SK-N-SH (cell line): ENCODE measurements around the gene COL4A6. TPM values are rescaled to one million over a fixed set of nuclear protein-coding genes. Genes with fewer than 3 reads are reported as not detected.
A peak's percentile ranks its signal among the peaks of the same experiment; 100 is the strongest.

Experiments used
- CTCF ChIA-PET: fragments of 300-600, 350-600 bp; formaldehyde crosslinking; extraction: SDS; loops from one replicate; lab custom pipeline; 2021; lab: Yijun Ruan, JAX
- POLR2A ChIA-PET: fragments of 350-600 bp; sonication (Branson Sonifier 250); formaldehyde crosslinking; extraction: SDS; loops from one replicate; lab custom pipeline; 2020; ENCODE audit warnings: antibody characterized with exemption, inconsistent platforms; lab: Yijun Ruan, JAX
- DNase-seq: peaks from one replicate; pipeline ENCODE4 v3.0.0; 2012
- H2AFZ ChIP-seq: fragments of 200-600 bp; sonication (generic); 2 replicates; pipeline ENCODE4 v1.8.1; 2016; ENCODE audit warnings: antibody characterized with exemption, mild to moderate bottlenecking, low read depth
- H3F3A ChIP-seq: fragments of 200-600 bp; sonication (generic); replicated peaks from 2 replicates; pipeline ENCODE3; 2016; ENCODE audit warnings: antibody characterized with exemption, mild to moderate bottlenecking; ENCODE audit not compliant: insufficient read depth
- H3K27ac ChIP-seq, 2 experiments: fragments of 200-500 bp in 1 of 2; fragments of 200-600 bp in 1 of 2; sonication (Bioruptor generic) in 1 of 2; sonication (generic), shearing (Covaris generic) in 1 of 2; 2 replicates each; pipeline versions ENCODE4 v1.5.1 to v1.6.1; 2014 to 2016; ENCODE audit warnings: low read depth in 2 of 2, inconsistent platforms in 1 of 2, low read length in 1 of 2, mild to moderate bottlenecking in 1 of 2, mixed read lengths in 1 of 2
- H3K27me3 ChIP-seq: fragments of 200-600 bp; sonication (generic), shearing (Covaris generic); 2 replicates; pipeline ENCODE4 v1.6.1; 2016; ENCODE audit warnings: mixed run types; ENCODE audit not compliant: insufficient read depth
- H3K36me3 ChIP-seq, 2 experiments: fragments of 200-500 bp in 1 of 2; fragments of 200-600 bp in 1 of 2; sonication (Bioruptor generic) in 1 of 2; sonication (generic) in 1 of 2; replicated peaks in 1 of 2; 2 replicates each; pipeline versions ENCODE3 to v1.5.1; 2014 to 2016; ENCODE audit warnings: low read length in 1 of 2, mild to moderate bottlenecking in 1 of 2; ENCODE audit not compliant: insufficient read depth in 2 of 2, control insufficient read depth in 1 of 2
- H3K4me1 ChIP-seq, 2 experiments: fragments of 200-500 bp in 1 of 2; fragments of 200-600 bp in 1 of 2; sonication (Bioruptor generic) in 1 of 2; sonication (generic), shearing (Covaris generic) in 1 of 2; 2 replicates each; pipeline versions ENCODE4 v1.5.1 to v1.6.1; 2014 to 2016; ENCODE audit warnings: low read depth in 1 of 2, low read length in 1 of 2, mixed run types in 1 of 2; ENCODE audit not compliant: insufficient read depth in 2 of 2, control insufficient read depth in 1 of 2
- H3K4me2 ChIP-seq: fragments of 200-600 bp; sonication (generic), shearing (Covaris generic); 2 replicates; pipeline ENCODE4 v1.6.1; 2017; ENCODE audit warnings: mixed run types
- H3K4me3 ChIP-seq, 2 experiments: fragments of 200-500 bp in 1 of 2; fragments of 200-600 bp in 1 of 2; sonication (Bioruptor generic) in 1 of 2; sonication (generic), shearing (Covaris generic) in 1 of 2; 2 replicates each; pipeline versions ENCODE4 v1.5.1 to v1.8.1; 2014 to 2016; ENCODE audit warnings: low read depth in 2 of 2, inconsistent platforms in 1 of 2, low read length in 1 of 2, mild to moderate bottlenecking in 1 of 2, mixed read lengths in 1 of 2, moderate library complexity in 1 of 2
- H3K79me2 ChIP-seq: fragments of 200-600 bp; sonication (generic); 2 replicates; pipeline ENCODE4 v1.8.1; 2017; ENCODE audit warnings: mild to moderate bottlenecking; ENCODE audit not compliant: insufficient read depth
- H3K9ac ChIP-seq: fragments of 200-600 bp; sonication (generic); 2 replicates; pipeline ENCODE4 v1.6.1; 2017; ENCODE audit warnings: mixed run types
- H3K9me2 ChIP-seq: fragments of 200-600 bp; sonication (generic); 2 replicates; pipeline ENCODE4 v1.6.1; 2017; ENCODE audit warnings: mixed run types
- H3K9me3 ChIP-seq: fragments of 200-600 bp; sonication (generic); 2 replicates; pipeline ENCODE4 v1.6.1; 2017; ENCODE audit warnings: mixed run types, mild to moderate bottlenecking, moderate library complexity
- H4K20me1 ChIP-seq: fragments of 200-600 bp; sonication (generic); 2 replicates; pipeline ENCODE4 v1.6.1; 2017; ENCODE audit warnings: mild to moderate bottlenecking, mixed run types; ENCODE audit not compliant: insufficient read depth
- ELF1 ChIP-seq: IDR thresholded peaks from 2 replicates; pipeline ENCODE4 v1.4.0; 2012
- EZH2phosphoT487 ChIP-seq: fragments of 200-600 bp; sonication (generic); IDR thresholded peaks from 2 replicates; pipeline ENCODE4 v1.6.1; 2017; ENCODE audit warnings: low read depth, mixed run types, mild to moderate bottlenecking, antibody characterized with exemption, moderate library complexity, borderline replicate concordance
- FOSL2 ChIP-seq: IDR thresholded peaks from 2 replicates; pipeline ENCODE4 v1.4.0; 2012; ENCODE audit warnings: low read depth, mild to moderate bottlenecking, moderate library complexity, borderline replicate concordance
- JUND ChIP-seq: IDR thresholded peaks from 2 replicates; pipeline ENCODE4 v1.4.0; 2012
- MEF2A ChIP-seq: IDR thresholded peaks from 2 replicates; pipeline ENCODE4 v1.4.0; 2012; ENCODE audit warnings: low read depth, borderline replicate concordance
- MXI1 ChIP-seq: IDR thresholded peaks from 2 replicates; pipeline ENCODE4 v1.6.1; 2012; ENCODE audit warnings: mild to moderate bottlenecking, low read depth, low read length, improper control_type of control experiment
- RCOR1 ChIP-seq: fragments of 150-350 bp; IDR thresholded peaks from 2 replicates; pipeline ENCODE4 v1.6.1; 2017; ENCODE audit warnings: antibody characterized with exemption, low read length
- REST ChIP-seq: IDR thresholded peaks from 2 replicates; pipeline ENCODE4 v1.6.1; 2012; ENCODE audit warnings: mild to moderate bottlenecking, low read depth, low read length, moderate library complexity
- SMC3 ChIP-seq: IDR thresholded peaks from 2 replicates; pipeline ENCODE4 v1.6.1; 2012; ENCODE audit warnings: low read depth, low read length, improper control_type of control experiment
- TAF1 ChIP-seq: IDR thresholded peaks from 2 replicates; pipeline ENCODE4 v1.6.1; 2012; ENCODE audit warnings: low read depth, mild to moderate bottlenecking, low read length, moderate library complexity, borderline replicate concordance
- TEAD4 ChIP-seq: IDR thresholded peaks from 2 replicates; pipeline ENCODE4 v1.4.0; 2012; ENCODE audit warnings: mild to moderate bottlenecking, borderline replicate concordance; ENCODE audit not compliant: insufficient read depth
- USF2 ChIP-seq: fragments of 150-350 bp; IDR thresholded peaks from 2 replicates; pipeline ENCODE4 v1.6.1; 2017; ENCODE audit warnings: antibody characterized with exemption, low read length, low read depth, borderline replicate concordance
- WGBS: methylation state at CpG from one replicate; pipeline ENCODE4 v1.1.6; 2017; ENCODE audit warnings: low lambda C conversion rate; 5-methylcytosine and 5-hydroxymethylcytosine counted together
- polyA plus RNA-seq, 3 experiments: library from polyadenylated mRNA; depleted of rRNA; stranded (reverse); fragments of >200 nt; gene quantifications; 2 replicates each; pipeline ENCODE4 v1.2.3, GENCODE V29; 2012
- TF ChIP-seq, protein P1 (sequence below): IDR thresholded peaks from 2 replicates; pipeline ENCODE4; 2012

The COL4A6 gene
- polyA plus RNA-seq, 1 of the 3 experiments (the other 2 are of a cell fraction), result not detected

DNA sequence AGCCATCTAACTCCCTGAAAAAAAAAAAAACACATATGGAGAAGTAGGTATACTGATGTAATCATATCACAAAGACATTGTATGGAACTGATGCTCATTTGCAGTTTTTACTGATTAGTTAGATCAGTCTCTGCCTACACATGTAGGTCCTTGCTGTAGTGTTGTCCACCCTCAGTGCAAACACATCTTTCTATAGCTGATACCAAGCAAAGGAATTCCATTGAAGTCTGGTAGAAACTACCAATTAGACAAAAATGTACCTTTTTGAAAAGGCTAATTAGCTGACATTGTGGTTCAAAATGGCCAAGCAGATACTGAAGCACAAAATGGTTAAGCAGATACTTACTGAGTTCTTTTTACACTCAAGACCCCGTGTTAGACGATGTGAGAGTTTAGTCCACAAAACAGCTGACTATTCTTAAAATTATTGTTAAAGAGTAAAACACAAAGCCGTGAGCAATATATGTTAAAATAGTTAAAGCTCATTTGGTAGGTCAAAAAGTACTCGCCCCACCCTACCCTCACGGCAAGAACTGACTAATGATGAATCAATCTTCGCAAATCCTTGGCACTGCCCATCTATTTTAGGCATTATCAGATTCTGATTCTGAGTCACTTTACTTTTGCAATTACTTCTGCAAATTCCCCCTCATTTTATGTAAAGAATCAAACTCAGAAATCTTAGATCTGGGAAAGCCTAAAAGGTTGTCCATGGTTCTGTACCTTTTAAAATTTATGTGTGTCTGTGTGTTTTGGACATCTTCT lies 40.4 kb downstream of the COL4A6 start:
- Histone ChIP-seq H3K4me3 (no peak overlapping the region), H3K9me2 (no peaks in the 10 kb centered on the region), H3K27ac (peak overlapping the region in 1 of 2 experiments; percentile 28; a peak in 1 of 4 replicates), H3K36me3 (no peaks in the 10 kb centered on the region), H2AFZ (no peak overlapping the region), H3K4me2 (peak overlapping the region; percentile 23; the same call in 1 of the 2 replicates), H3K79me2 (no peaks in the 10 kb centered on the region), H3K9ac (no peak overlapping the region), H3K9me3 (no peaks in the 10 kb centered on the region), H4K20me1 (no peaks in the 10 kb centered on the region)
- 4% methylated on average over 6 of the region's 6 CpGs for WGBS
- ChIA-PET CTCF (no interaction called here), POLR2A (no interaction called here)
- no peak for DNase-seq
- TF ChIP-seq REST, result no peak
- TF ChIP-seq EZH2phosphoT487, result no peak
- no peak for TF ChIP-seq SMC3
- peak; percentile 35; the same call in 1 of the 2 replicates for TF ChIP-seq FOSL2
- TF ChIP-seq MEF2A, result no peak
- TF ChIP-seq, protein P1, sequence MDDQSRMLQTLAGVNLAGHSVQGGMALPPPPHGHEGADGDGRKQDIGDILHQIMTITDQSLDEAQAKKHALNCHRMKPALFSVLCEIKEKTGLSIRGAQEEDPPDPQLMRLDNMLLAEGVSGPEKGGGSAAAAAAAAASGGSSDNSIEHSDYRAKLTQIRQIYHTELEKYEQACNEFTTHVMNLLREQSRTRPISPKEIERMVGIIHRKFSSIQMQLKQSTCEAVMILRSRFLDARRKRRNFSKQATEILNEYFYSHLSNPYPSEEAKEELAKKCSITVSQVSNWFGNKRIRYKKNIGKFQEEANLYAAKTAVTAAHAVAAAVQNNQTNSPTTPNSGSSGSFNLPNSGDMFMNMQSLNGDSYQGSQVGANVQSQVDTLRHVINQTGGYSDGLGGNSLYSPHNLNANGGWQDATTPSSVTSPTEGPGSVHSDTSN, result peak; percentile 11; the same call in 1 of the 2 replicates
- TF ChIP-seq JUND, result no peak
- no peak for TF ChIP-seq RCOR1
- no peak for TF ChIP-seq USF2
- no peak for TF ChIP-seq TAF1
- TF ChIP-seq TEAD4, result no peak
- no peak for TF ChIP-seq ELF1
- no peak for TF ChIP-seq MXI1
- TF ChIP-seq, all 33 proteins: peak for 2
- H3K4me1 ChIP-seq, result no peaks in the 10 kb centered on the region
- no peaks in the 10 kb centered on the region for H3K27me3 ChIP-seq
- no peaks in the 10 kb centered on the region for H3F3A ChIP-seq
